BJ (cell line): Measurements from ENCODE around the gene CCNK. TPM values are rescaled to one million over a fixed set of nuclear protein-coding genes. Genes with fewer than 3 reads are reported as not detected.

Source experiments
- CTCF ChIA-PET: fragments of 350-600 bp; formaldehyde crosslinking; extraction: SDS; loops from one replicate; lab custom pipeline; 2021; ENCODE audit warnings: antibody characterized with exemption, inconsistent platforms; lab: Yijun Ruan, JAX
- POLR2A ChIA-PET: fragments of 300-600 bp; sonication (Branson Sonifier 250); formaldehyde crosslinking; extraction: SDS; loops from one replicate; lab custom pipeline; 2021; ENCODE audit warnings: antibody characterized with exemption; lab: Charles Lee
- DNase-seq: peaks from one replicate; pipeline ENCODE4 v3.0.0-alpha.2; 2011; ENCODE audit warnings: low read depth
- H3K27me3 ChIP-seq: 2 replicates; pipeline ENCODE4 v1.6.0; 2011; ENCODE audit warnings: low read length; ENCODE audit not compliant: control insufficient read depth, insufficient read depth
- H3K36me3 ChIP-seq: 2 replicates; pipeline ENCODE4 v1.5.1; 2011; ENCODE audit warnings: low read length; ENCODE audit not compliant: control insufficient read depth, insufficient read depth
- H3K4me3 ChIP-seq: 2 replicates; pipeline ENCODE4 v1.5.1; 2011; ENCODE audit warnings: low read depth, mild to moderate bottlenecking, control low read depth, low read length
- polyA plus RNA-seq: library from polyadenylated mRNA; depleted of rRNA; stranded (reverse); fragments of >200 nt; gene quantifications from 2 replicates; pipeline ENCODE4 v1.2.3, GENCODE V29; 2011
- TF ChIP-seq, protein P1 (sequence below): IDR thresholded peaks from 2 replicates; pipeline ENCODE4 v1.5.1; 2011; ENCODE audit warnings: low read depth, mild to moderate bottlenecking, control low read depth, inconsistent platforms, low read length, moderate library complexity; ENCODE audit not compliant: insufficient read depth

Gene CCNK
- polyA plus RNA-seq, 1 experiment: 11.0 TPM

DNA sequence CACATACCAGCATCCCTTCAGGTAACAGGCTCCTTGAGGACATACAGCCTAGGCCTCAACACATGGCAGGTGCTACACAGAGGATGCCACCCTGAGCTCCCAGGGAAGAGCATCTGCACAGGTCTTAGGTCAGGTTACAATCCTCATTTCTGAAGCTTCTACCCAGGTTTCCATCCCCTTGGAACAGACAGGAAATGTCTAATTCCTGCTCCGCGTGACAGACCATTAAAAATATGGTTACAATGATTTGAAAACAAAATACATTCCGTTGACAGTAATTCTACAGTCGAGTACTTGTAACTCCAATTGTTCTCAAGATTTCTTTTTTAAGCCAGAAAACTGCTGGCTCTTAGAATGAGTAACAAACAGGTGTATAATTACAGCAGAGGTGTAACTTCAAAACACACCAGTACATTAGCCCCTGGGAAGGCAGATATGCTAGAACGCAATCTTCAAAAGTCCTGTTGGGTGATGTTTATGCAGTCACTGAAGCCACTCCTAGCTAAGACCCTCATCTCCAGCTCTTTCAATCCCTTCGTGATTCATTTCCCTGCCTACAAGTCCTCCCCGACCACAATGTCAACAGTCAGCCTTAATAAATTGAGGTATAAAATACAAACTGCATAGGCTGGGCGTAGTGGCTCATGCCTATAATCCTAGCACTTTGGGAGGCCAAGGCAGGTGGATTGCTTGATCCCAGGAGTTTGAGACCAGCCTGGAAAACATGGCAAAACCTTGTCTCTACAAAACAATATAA is 12.2 kb upstream of the CCNK start:
- Histone ChIP-seq H3K36me3 (peaks cover 4% of the 10 kb centered on the region; the same call in 1 of the 2 replicates), H3K4me3 (no peak overlapping the region), H3K27me3 (no peaks in the 10 kb centered on the region)
- CTCF ChIA-PET: no interaction called here
- TF ChIP-seq, protein P1, sequence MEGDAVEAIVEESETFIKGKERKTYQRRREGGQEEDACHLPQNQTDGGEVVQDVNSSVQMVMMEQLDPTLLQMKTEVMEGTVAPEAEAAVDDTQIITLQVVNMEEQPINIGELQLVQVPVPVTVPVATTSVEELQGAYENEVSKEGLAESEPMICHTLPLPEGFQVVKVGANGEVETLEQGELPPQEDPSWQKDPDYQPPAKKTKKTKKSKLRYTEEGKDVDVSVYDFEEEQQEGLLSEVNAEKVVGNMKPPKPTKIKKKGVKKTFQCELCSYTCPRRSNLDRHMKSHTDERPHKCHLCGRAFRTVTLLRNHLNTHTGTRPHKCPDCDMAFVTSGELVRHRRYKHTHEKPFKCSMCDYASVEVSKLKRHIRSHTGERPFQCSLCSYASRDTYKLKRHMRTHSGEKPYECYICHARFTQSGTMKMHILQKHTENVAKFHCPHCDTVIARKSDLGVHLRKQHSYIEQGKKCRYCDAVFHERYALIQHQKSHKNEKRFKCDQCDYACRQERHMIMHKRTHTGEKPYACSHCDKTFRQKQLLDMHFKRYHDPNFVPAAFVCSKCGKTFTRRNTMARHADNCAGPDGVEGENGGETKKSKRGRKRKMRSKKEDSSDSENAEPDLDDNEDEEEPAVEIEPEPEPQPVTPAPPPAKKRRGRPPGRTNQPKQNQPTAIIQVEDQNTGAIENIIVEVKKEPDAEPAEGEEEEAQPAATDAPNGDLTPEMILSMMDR: no peak
- POLR2A ChIA-PET: no interaction called here
- no peak for DNase-seq

DNA sequence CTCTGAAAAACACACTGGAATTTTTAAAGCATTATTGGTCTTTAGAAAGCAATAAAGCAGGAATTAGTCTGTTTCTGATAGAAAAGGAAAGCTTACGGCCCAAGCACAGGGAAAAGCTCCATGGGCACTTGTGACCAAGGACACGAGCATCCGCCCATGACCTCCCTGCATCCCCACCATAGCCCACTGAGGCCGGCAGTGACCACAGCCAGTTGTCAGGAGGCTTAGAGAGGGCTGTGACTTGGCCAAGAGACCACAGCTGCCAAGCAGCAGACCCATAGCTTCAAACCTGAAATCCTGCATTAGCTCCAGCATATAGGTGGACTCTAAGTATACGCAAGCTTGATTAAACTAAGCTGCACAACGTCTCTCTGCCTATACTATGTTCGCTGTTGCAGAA is 9.5 kb upstream of the CCNK start:
- POLR2A ChIA-PET: no interaction called here
- TF ChIP-seq, protein P1: no peak
- H3K36me3 ChIP-seq: no peaks in the 10 kb centered on the region
- H3K27me3 ChIP-seq: no peaks in the 10 kb centered on the region
- CTCF ChIA-PET: interaction anchor here (0.9 kb wide), 1 partner anchor 9 kb away, joined by 3 read pairs; the partner anchor contains the start of genes CCNK and SETD3
- H3K4me3 ChIP-seq: no peak overlapping the region
- DNase-seq: no peak

DNA sequence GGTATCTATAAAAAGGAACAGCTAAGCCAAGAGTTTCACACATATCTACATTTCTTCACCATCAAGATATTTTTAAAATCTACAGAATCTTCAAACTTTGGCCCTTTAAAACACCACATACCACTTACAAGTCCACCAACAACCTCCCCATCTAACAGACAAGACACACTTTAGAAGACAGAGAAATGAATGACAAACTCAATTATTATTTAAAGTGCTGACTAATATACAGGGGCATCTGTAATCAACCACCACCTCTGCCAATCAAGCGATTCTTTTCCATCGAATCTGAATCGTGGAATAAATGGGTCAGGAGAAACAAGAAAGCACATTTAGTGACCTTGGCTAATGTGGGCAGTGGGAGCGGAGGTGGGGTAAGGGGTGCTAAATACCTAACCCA is 8.3 kb upstream of the CCNK start:
- H3K27me3 ChIP-seq: no peaks in the 10 kb centered on the region
- ChIA-PET CTCF (no interaction called here), POLR2A (no interaction called here)
- H3K4me3 ChIP-seq: no peak overlapping the region
- no peak for DNase-seq
- no peaks in the 10 kb centered on the region for H3K36me3 ChIP-seq
- TF ChIP-seq, protein P1: no peak

DNA sequence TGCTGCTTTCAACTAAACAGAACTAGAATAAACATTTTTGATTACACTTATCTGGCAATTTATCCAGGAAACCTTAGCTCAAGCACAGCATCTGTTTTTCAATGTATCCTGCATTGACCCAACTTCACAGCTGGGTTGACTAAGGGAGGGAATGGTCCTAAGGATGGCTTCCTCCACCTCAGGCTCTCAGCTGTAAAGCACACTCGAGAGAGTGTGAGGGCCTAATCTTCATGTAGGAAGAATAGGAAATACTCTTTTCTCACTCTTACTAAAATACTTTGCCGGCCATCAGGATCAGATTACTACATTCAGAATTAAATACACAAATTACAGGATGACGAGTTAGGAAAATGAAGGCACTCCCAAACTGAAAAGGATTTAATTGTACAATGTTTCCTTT is 7.8 kb upstream of the CCNK start:
- no peak overlapping the region for H3K4me3 ChIP-seq
- H3K27me3 ChIP-seq: no peaks in the 10 kb centered on the region
- H3K36me3 ChIP-seq: no peaks in the 10 kb centered on the region
- POLR2A ChIA-PET: no interaction called here
- CTCF ChIA-PET: no interaction called here
- DNase-seq: no peak
- TF ChIP-seq, protein P1: no peak

DNA sequence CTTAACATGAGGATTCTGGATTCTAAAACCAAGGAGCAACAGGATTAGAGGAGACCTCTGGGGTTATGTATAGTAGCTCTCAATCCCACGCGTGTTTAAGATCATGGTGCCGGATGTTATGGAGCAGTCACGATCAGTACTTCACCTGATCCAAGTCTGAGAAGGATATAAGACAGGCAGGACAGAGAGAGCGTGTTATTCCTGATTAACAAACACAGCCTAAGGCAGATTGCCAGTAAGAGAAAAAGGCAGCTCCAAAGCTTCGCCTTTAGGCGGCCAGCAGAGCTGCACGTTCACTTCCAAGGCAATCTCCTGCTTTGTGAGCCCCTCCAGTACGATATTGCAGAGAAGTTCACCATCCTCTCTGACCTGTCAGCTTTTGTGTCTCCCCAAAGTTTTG is 6.0 kb upstream of the CCNK start:
- ChIA-PET CTCF (interaction anchor here (1.0 kb wide), 1 partner anchor 114 kb away, joined by 3 read pairs; no protein-coding TSS in a partner anchor), POLR2A (no interaction called here)
- H3K27me3 ChIP-seq: no peaks in the 10 kb centered on the region
- no peaks in the 10 kb centered on the region for H3K36me3 ChIP-seq
- no peak for DNase-seq
- TF ChIP-seq, protein P1: no peak
- no peak overlapping the region for H3K4me3 ChIP-seq
